Measurements from ENCODE around the gene GTF2F2.

GTF2F2 gene

DNA sequence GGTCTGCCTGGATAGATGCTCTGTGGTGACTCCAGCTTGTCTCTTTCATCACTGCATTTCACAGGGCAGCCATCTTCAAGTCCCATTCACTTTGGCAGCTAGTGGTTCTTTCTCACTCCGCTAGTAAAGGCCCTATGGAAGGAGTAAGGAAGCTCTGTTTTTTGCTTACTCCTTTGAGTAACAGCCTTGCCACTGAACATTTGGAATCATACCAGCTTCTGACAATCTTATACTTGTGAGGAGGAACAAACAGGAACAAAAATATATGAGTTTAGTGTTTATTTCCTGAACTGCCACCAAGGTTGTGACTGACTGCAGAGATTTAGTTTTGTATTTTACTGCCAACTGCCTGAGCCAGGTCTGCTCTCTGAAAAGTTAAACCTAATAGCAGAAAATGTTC, 41.9 kb downstream of the GTF2F2 start:
- Histone ChIP-seq H3K9ac (ENCODE audit: low read length) (no peak overlapping the region), H3K4me3 (ENCODE audit: low read length) (no peak overlapping the region), H3K27me3 (ENCODE audit: control insufficient read depth, insufficient read depth, low read length) (no peaks in the 10 kb centered on the region), H3K9me3 (ENCODE audit: control insufficient read depth, low read depth, low read length) (no peaks in the 10 kb centered on the region), H3K4me1 (ENCODE audit: control insufficient read depth, low read depth, low read length) (no peaks in the 10 kb centered on the region), H3K27ac (ENCODE audit: low read length) (no peak overlapping the region), H3K36me3 (ENCODE audit: control insufficient read depth, low read depth, low read length) (peaks cover 10% of the 10 kb centered on the region)

DNA sequence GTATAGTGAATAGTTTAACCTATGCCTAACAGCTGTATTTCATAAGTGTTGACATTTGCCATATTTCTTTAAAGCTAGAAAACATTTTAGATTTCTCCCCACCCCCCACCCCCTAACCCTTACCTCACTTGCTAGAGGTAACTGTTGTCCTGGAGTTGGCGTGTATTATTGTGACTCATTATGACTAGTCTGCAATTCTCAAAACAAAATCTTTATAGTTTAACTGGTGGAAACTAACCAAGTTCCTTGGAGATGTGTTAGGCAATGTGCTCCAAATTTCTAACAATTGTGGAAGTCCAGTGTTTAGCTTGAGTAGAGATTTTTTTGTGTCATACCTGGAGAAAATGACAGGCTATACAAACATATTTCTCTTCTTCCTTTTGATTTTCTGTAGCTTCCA, 42.5 kb downstream of the GTF2F2 start:
- Histone ChIP-seq H3K27me3 (ENCODE audit: control insufficient read depth, insufficient read depth, low read length) (no peaks in the 10 kb centered on the region), H3K9ac (ENCODE audit: low read length) (no peak overlapping the region), H3K36me3 (ENCODE audit: control insufficient read depth, low read depth, low read length) (peaks cover 10% of the 10 kb centered on the region), H3K4me1 (ENCODE audit: control insufficient read depth, low read depth, low read length) (no peaks in the 10 kb centered on the region), H3K4me3 (ENCODE audit: low read length) (no peak overlapping the region), H3K9me3 (ENCODE audit: control insufficient read depth, low read depth, low read length) (no peaks in the 10 kb centered on the region), H3K27ac (ENCODE audit: low read length) (no peak overlapping the region)

DNA sequence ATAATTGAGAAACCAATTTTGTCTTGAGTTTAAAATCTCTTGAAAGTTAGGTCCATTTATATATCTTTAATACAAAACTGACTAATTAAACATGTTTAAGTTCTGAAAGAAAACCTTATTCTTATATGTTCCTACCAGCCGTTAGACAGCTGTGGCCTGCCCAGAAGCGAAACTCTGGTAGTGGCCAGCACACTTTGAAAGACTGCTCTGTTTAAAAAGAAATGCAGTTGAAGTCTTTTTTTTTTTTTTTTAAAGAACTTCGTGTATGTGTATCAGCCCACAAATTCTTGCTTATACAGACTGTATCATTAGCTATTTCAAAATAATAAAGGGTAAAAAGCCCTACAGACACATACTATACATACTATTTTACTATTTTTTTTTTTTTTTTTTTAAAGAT, 46.5 kb downstream of the GTF2F2 start:
- peaks cover 6% of the 10 kb centered on the region for H3K36me3 ChIP-seq (ENCODE audit: control insufficient read depth, low read depth, low read length)
- H3K9me3 ChIP-seq (ENCODE audit: control insufficient read depth, low read depth, low read length): no peaks in the 10 kb centered on the region
- no peaks in the 10 kb centered on the region for H3K27me3 ChIP-seq (ENCODE audit: control insufficient read depth, insufficient read depth, low read length)
- H3K9ac ChIP-seq (ENCODE audit: low read length): no peak overlapping the region
- no peaks in the 10 kb centered on the region for H3K4me1 ChIP-seq (ENCODE audit: control insufficient read depth, low read depth, low read length)
- H3K4me3 ChIP-seq (ENCODE audit: low read length): no peak overlapping the region
- no peak overlapping the region for H3K27ac ChIP-seq (ENCODE audit: low read length)

DNA sequence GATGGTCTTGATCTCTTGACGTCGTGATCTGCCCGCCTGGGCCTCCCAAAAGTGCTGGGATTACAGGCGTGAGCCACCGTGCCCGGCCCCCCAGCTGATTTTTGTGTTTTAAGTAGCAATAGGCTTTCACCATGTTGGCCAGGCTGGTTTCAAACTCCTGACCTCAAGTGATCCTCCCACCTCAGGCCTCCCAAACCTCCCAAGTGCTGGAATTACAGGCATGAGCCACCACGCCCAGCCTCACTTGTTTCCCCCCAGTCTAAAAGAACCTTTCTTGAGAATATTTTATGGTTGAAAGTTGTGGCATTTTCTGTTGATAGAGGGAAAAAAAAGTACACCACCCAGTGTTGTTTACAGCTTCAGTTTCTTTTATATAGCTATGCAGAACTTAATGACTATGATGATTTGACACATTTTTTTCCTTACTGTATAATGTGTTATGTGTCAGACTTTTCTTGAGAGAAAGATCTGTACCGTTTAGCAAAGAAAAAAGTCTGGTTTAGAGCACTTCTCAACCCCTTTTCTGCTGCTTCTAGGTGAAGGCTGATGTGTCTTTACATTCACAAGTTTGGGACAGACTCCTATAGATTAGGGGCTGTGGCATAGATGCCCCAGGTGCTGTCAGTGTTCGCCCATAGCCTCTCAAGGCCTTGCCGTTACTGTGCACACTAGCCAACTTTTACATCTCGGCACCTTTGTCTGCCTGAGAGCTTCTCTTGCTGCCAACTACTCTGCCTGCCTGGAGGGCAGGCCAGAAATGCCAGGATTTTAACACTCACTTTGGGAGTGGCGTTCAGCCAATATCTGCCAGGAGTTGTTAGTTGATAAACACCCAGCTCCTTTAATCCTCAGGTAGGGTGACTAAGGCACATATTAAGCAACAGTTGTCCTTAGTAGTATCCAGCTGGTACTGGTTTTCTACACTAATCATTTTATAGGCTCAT, 47.6 kb downstream of the GTF2F2 start:
- Histone ChIP-seq H3K4me3 (ENCODE audit: low read length) (no peak overlapping the region), H3K27ac (ENCODE audit: low read length) (no peak overlapping the region), H3K9ac (ENCODE audit: low read length) (no peak overlapping the region)

DNA sequence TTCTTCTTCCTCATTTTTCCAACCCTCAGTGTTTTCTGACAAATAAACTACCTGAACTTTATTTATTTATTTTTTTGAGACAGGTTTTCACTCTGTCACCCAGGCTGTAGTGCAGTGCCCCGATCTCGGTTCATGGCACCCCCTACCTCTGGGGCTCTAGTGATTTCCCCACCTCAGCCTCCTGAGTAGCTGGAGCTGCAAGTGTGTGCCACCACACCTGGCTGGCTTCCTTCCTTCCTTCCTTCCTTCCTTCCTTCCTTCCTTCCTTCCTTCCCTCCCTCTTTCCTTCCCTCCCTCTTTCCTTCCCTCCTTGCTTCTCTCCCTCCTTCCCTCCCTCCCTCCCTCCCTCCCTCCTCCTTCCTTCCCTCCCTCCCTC, 48.2 kb downstream of the GTF2F2 start:
- no peak overlapping the region for H3K4me3 ChIP-seq (ENCODE audit: low read length)
- peaks cover 3% of the 10 kb centered on the region for H3K36me3 ChIP-seq (ENCODE audit: control insufficient read depth, low read depth, low read length)
- no peaks in the 10 kb centered on the region for H3K27me3 ChIP-seq (ENCODE audit: control insufficient read depth, insufficient read depth, low read length)
- no peaks in the 10 kb centered on the region for H3K4me1 ChIP-seq (ENCODE audit: control insufficient read depth, low read depth, low read length)
- no peaks in the 10 kb centered on the region for H3K9me3 ChIP-seq (ENCODE audit: control insufficient read depth, low read depth, low read length)
- no peak overlapping the region for H3K9ac ChIP-seq (ENCODE audit: low read length)
- H3K27ac ChIP-seq (ENCODE audit: low read length): no peak overlapping the region

More for the DNA sequence above, 47.6 kb downstream of the GTF2F2 start:
- H3K4me1 ChIP-seq (ENCODE audit: control insufficient read depth, low read depth, low read length): no peaks in the 10 kb centered on the region
- H3K36me3 ChIP-seq (ENCODE audit: control insufficient read depth, low read depth, low read length): peaks cover 3% of the 10 kb centered on the region
- H3K9me3 ChIP-seq (ENCODE audit: control insufficient read depth, low read depth, low read length): no peaks in the 10 kb centered on the region
- no peaks in the 10 kb centered on the region for H3K27me3 ChIP-seq (ENCODE audit: control insufficient read depth, insufficient read depth, low read length)

DNA sequence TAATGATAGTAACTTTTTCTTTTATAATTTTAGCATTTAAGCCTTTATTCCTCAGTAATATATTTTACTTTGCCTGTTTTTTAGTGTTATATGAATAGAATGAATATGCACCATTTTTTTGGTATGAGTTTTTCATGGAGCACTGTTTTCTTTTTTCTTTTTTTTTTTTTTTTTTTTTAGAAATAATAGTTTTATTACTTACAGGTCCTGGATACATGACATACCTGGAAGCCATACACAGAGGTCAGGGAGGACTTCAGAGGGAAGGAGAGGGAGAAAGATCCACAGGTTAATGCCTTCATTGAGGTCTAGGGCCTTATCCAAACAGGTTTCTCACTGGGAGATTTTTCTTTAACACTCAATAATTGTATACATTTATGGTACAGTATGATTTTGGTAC, 54.2 kb downstream of the GTF2F2 start:
- no peaks in the 10 kb centered on the region for H3K4me1 ChIP-seq (ENCODE audit: control insufficient read depth, low read depth, low read length)
- no peaks in the 10 kb centered on the region for H3K36me3 ChIP-seq (ENCODE audit: control insufficient read depth, low read depth, low read length)
- H3K27ac ChIP-seq (ENCODE audit: low read length): no peak overlapping the region
- H3K4me3 ChIP-seq (ENCODE audit: low read length): no peak overlapping the region
- no peaks in the 10 kb centered on the region for H3K27me3 ChIP-seq (ENCODE audit: control insufficient read depth, insufficient read depth, low read length)
- no peak overlapping the region for H3K9ac ChIP-seq (ENCODE audit: low read length)
- no peaks in the 10 kb centered on the region for H3K9me3 ChIP-seq (ENCODE audit: control insufficient read depth, low read depth, low read length)

DNA sequence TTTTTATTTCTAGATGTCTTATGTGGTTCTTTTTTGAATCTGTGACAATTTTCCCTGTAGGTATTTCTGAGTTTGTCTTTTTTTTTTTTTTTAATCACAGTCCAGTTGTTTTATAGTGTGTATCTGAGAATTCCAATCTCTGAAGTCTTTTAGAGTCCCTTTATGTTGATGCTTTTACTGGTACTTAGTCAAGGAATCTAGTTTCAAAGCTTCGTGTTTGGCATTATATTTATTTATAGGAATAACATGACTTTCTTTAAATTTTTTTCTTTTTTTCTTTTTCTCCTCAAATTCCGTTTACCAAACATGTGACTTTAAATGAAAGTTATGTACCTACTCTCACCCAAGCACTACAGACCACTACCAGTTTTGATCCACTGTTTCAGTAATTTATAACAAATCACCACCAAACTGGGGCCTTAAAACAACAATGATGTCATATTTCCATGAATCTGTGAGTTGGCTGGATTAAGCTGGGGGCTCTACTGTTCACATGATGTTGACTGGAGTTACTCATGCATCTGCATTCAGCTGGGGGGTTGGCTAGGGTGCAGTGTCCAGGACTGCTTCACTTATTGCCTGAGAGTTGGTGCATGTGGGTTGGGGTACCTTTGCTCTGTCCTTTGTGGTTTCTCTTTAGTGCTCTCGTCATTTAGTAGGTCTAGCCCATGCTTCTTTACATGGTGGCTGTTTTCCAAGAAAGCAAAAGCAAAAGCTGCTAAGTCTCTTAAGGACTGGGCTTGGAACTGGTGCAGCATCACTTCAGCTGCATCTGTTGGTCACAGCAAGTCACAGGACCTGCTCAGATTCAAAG, 58.2 kb downstream of the GTF2F2 start:
- Histone ChIP-seq H3K4me1 (ENCODE audit: control insufficient read depth, low read depth, low read length) (no peaks in the 10 kb centered on the region), H3K9ac (ENCODE audit: low read length) (no peak overlapping the region), H3K9me3 (ENCODE audit: control insufficient read depth, low read depth, low read length) (no peaks in the 10 kb centered on the region), H3K36me3 (ENCODE audit: control insufficient read depth, low read depth, low read length) (no peaks in the 10 kb centered on the region), H3K27me3 (ENCODE audit: control insufficient read depth, insufficient read depth, low read length) (no peaks in the 10 kb centered on the region), H3K4me3 (ENCODE audit: low read length) (no peak overlapping the region), H3K27ac (ENCODE audit: low read length) (no peak overlapping the region)

DNA sequence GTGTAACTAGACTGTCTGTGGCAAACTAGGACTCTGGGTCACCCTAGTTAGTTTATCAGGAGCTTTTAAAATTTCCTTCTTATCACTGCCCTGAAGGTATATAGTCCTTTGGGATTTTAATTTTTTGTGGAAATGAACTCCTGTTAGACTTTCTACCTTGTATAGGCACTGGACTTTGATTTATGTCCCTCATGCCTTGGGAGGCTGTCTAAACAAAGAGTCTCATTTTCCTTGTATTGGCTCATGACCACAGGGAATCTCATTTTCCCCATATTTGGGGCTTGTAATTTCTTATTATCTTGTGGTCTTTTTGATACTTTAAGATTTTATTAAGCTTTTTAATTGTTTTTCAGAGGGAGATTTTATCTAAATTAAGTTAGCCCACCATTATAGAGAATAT, 59.1 kb downstream of the GTF2F2 start:
- Histone ChIP-seq H3K4me3 (ENCODE audit: low read length) (no peak overlapping the region), H3K9me3 (ENCODE audit: control insufficient read depth, low read depth, low read length) (no peaks in the 10 kb centered on the region), H3K27ac (ENCODE audit: low read length) (no peak overlapping the region), H3K27me3 (ENCODE audit: control insufficient read depth, insufficient read depth, low read length) (no peaks in the 10 kb centered on the region), H3K4me1 (ENCODE audit: control insufficient read depth, low read depth, low read length) (no peaks in the 10 kb centered on the region), H3K9ac (ENCODE audit: low read length) (no peak overlapping the region), H3K36me3 (ENCODE audit: control insufficient read depth, low read depth, low read length) (no peaks in the 10 kb centered on the region)

DNA sequence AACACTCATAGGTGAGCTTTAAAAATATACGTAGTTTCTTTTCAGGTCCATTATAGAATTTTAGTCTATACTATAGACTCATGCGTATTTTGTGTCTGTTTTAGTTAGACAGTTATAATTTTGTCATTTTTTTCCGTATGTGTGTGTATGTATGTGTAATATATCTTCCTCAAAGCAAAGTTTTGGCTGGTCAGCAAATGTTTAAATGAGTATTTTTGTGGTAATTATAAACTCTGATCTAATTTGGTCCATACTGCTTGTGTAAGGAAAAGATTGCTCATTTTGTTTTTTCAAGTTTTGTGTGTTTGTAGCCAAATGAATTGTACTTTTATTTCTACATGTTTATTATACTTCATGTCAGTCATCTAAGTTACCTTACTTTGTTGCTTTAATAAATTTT, 60.0 kb downstream of the GTF2F2 start:
- Histone ChIP-seq H3K27me3 (ENCODE audit: control insufficient read depth, insufficient read depth, low read length) (no peaks in the 10 kb centered on the region), H3K4me3 (ENCODE audit: low read length) (no peak overlapping the region), H3K4me1 (ENCODE audit: control insufficient read depth, low read depth, low read length) (no peaks in the 10 kb centered on the region), H3K27ac (ENCODE audit: low read length) (no peak overlapping the region), H3K9ac (ENCODE audit: low read length) (no peak overlapping the region), H3K9me3 (ENCODE audit: control insufficient read depth, low read depth, low read length) (no peaks in the 10 kb centered on the region), H3K36me3 (ENCODE audit: control insufficient read depth, low read depth, low read length) (no peaks in the 10 kb centered on the region)

DNA sequence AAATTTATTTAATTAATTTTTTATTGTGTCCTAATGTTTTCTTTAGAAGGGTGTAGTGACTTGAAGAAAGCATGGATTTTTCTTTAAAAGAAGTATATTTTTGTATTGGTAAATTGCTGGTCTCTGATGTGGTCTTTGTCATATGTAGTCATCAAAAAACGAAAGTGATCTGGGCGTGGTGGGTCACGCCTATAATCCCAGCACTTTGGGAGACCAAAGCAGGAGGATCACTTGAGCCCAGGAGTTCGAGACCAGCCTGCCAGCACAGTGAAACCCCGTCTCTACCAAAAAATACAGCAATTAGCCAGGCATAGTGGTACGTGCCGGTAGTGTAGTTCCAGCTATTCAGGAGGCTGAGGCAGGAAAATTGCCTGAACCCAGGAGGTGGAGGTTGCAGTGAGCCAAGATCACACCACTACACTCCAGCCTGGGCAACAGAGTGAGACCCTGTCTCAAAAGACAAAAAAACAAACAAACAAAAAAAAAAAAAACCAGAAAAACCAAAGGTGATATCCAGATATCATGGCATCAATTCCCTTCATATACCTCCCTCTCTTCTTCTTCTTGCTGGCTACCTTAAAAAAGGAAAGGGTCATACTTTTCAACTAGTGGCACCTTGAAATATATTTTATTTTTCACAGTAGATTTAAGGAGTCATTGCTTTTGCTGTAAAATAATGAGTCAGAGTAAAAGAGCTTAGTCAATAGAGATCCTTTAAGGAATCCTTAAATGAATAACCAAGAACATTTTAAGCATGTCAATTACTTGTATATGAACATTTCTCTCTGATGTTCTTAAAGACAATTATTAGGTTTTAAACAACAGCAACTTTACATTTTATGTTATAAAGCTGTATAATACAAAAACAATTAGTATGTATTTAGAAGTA, 60.6 kb downstream of the GTF2F2 start:
- H3K27me3 ChIP-seq (ENCODE audit: control insufficient read depth, insufficient read depth, low read length): no peaks in the 10 kb centered on the region
- no peaks in the 10 kb centered on the region for H3K4me1 ChIP-seq (ENCODE audit: control insufficient read depth, low read depth, low read length)
- H3K9me3 ChIP-seq (ENCODE audit: control insufficient read depth, low read depth, low read length): no peaks in the 10 kb centered on the region
- H3K27ac ChIP-seq (ENCODE audit: low read length): no peak overlapping the region
- H3K4me3 ChIP-seq (ENCODE audit: low read length): no peak overlapping the region
- no peaks in the 10 kb centered on the region for H3K36me3 ChIP-seq (ENCODE audit: control insufficient read depth, low read depth, low read length)
- no peak overlapping the region for H3K9ac ChIP-seq (ENCODE audit: low read length)

DNA sequence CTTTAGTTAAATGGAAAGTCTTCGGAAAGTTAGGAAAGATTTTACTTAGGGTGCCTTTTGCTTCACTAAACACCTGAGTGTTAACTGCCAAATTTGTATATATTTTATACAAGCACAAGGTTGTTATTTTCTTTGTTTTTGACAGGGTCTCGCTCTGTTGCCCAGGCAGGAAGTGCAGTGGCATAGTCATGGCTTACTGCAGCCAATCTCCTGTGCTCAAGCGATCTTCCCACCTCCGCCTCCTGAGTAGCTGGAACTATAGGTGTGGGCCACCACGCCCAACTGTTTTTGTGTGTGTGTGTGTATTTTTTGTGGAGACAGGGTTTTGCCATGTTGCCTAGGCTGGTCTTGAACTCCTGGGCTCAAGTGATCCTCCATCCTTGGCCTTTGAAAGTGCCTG, 64.4 kb downstream of the GTF2F2 start:
- Histone ChIP-seq H3K27me3 (ENCODE audit: control insufficient read depth, insufficient read depth, low read length) (no peaks in the 10 kb centered on the region), H3K36me3 (ENCODE audit: control insufficient read depth, low read depth, low read length) (no peaks in the 10 kb centered on the region), H3K4me1 (ENCODE audit: control insufficient read depth, low read depth, low read length) (no peaks in the 10 kb centered on the region), H3K4me3 (ENCODE audit: low read length) (no peak overlapping the region), H3K27ac (ENCODE audit: low read length) (no peak overlapping the region), H3K9ac (ENCODE audit: low read length) (no peak overlapping the region), H3K9me3 (ENCODE audit: control insufficient read depth, low read depth, low read length) (no peaks in the 10 kb centered on the region)
